ENCODE data around the gene TRAK2.

GRCh38 chr2:201460532-201460931 lies 9.3 kb upstream of the TRAK2 start:
- TF ChIP-seq CTCF (IDR thresholded peaks at IDR 0.05; ENCODE audit: borderline replicate concordance, extremely low read depth, low read length, poor library complexity, severe bottlenecking), result no peak
- TF ChIP-seq EZH2 (IDR thresholded peaks at IDR 0.05; ENCODE audit: borderline replicate concordance, low read depth, low read length, severe bottlenecking), result no peak
